H9 (cell line): ENCODE results near the gene APOL4. TPM values are rescaled to one million over a fixed set of nuclear protein-coding genes. Genes with fewer than 3 reads are reported as not detected.

Source experiments
- DNase-seq: peaks from one replicate; pipeline ENCODE4 v3.0.0-alpha.2; 2017
- H2AFZ ChIP-seq: one replicate; pipeline ENCODE4 v1.6.1; 2013; ENCODE audit warnings: mild to moderate bottlenecking, low read length, control low read depth, moderate library complexity
- H2AK5ac ChIP-seq: 2 replicates; pipeline ENCODE4 v1.6.1; 2013; ENCODE audit warnings: low read length, control low read depth, mixed read lengths; ENCODE audit not compliant: insufficient read length
- H2BK120ac ChIP-seq: one replicate; pipeline ENCODE4 v1.6.1; 2013; ENCODE audit warnings: low read depth, mild to moderate bottlenecking, low read length, control low read depth, inconsistent platforms; ENCODE audit not compliant: poor library complexity, severe bottlenecking
- H2BK12ac ChIP-seq: 2 replicates; pipeline ENCODE4 v1.6.1; 2013; ENCODE audit warnings: low read length, control low read depth, mixed read lengths, low read depth; ENCODE audit not compliant: insufficient read length
- H2BK15ac ChIP-seq: 2 replicates; pipeline ENCODE4 v1.6.1; 2013; ENCODE audit warnings: low read depth, low read length, control low read depth
- H2BK20ac ChIP-seq: one replicate; pipeline ENCODE4 v1.6.1; 2013; ENCODE audit warnings: low read depth, mild to moderate bottlenecking, low read length, control low read depth, inconsistent platforms; ENCODE audit not compliant: poor library complexity, severe bottlenecking
- H2BK5ac ChIP-seq: 2 replicates; pipeline ENCODE4 v1.6.1; 2013; ENCODE audit warnings: low read length, control low read depth, mixed read lengths; ENCODE audit not compliant: insufficient read length
- H3K14ac ChIP-seq: 2 replicates; pipeline ENCODE4 v1.6.1; 2013; ENCODE audit warnings: low read length, control low read depth; ENCODE audit not compliant: insufficient read depth
- H3K18ac ChIP-seq: 2 replicates; pipeline ENCODE4 v1.6.1; 2013; ENCODE audit warnings: low read depth, mild to moderate bottlenecking, mixed read lengths, low read length, control low read depth; ENCODE audit not compliant: insufficient read length
- H3K23ac ChIP-seq: 2 replicates; pipeline ENCODE4 v1.6.1; 2013; ENCODE audit warnings: low read length, control low read depth, mixed read lengths, low read depth; ENCODE audit not compliant: insufficient read length
- H3K23me2 ChIP-seq: 2 replicates; pipeline ENCODE4 v1.6.1; 2013; ENCODE audit warnings: low read depth, mild to moderate bottlenecking, mixed read lengths, low read length, control low read depth; ENCODE audit not compliant: insufficient read length, poor library complexity, severe bottlenecking
- H3K27ac ChIP-seq: 2 replicates; pipeline ENCODE4 v1.5.1; 2013; ENCODE audit warnings: low read length, control low read depth, mixed read lengths, low read depth; ENCODE audit not compliant: insufficient read length
- H3K27me3 ChIP-seq: 2 replicates; pipeline ENCODE4 v1.6.1; 2013; ENCODE audit warnings: low read length, control low read depth, inconsistent platforms; ENCODE audit not compliant: insufficient read depth
- H3K4ac ChIP-seq: 2 replicates; pipeline ENCODE4 v1.6.1; 2013; ENCODE audit warnings: low read depth, mild to moderate bottlenecking, control low read depth, inconsistent platforms, low read length, moderate library complexity
- H3K4me1 ChIP-seq: 2 replicates; pipeline ENCODE4 v1.6.1; 2013; ENCODE audit warnings: low read length, control low read depth, inconsistent platforms; ENCODE audit not compliant: insufficient read depth
- H3K4me2 ChIP-seq: 2 replicates; pipeline ENCODE4 v1.6.1; 2013; ENCODE audit warnings: low read length, control low read depth, mixed read lengths; ENCODE audit not compliant: insufficient read length, insufficient read depth
- H3K56ac ChIP-seq: 2 replicates; pipeline ENCODE4 v1.6.1; 2013; ENCODE audit warnings: low read depth, mild to moderate bottlenecking, mixed read lengths, low read length, control low read depth; ENCODE audit not compliant: insufficient read length
- H3K79me1 ChIP-seq: 2 replicates; pipeline ENCODE4 v1.6.1; 2013; ENCODE audit warnings: low read depth, mild to moderate bottlenecking, moderate library complexity, low read length, control low read depth, inconsistent platforms; ENCODE audit not compliant: insufficient read depth, poor library complexity, severe bottlenecking
- H3K79me2 ChIP-seq: 2 replicates; pipeline ENCODE4 v1.6.1; 2013; ENCODE audit warnings: low read length, control low read depth, inconsistent platforms; ENCODE audit not compliant: insufficient read depth
- H3K9ac ChIP-seq: 2 replicates; pipeline ENCODE4 v1.6.1; 2013; ENCODE audit warnings: low read length, control low read depth, mixed read lengths; ENCODE audit not compliant: insufficient read length; ENCODE audit errors: extremely low read depth
- H3K9me3 ChIP-seq: one replicate; pipeline ENCODE4 v1.6.1; 2013; ENCODE audit warnings: low read depth, low read length, inconsistent platforms; ENCODE audit not compliant: control insufficient read depth
- H3T11ph ChIP-seq: one replicate; pipeline ENCODE4 v1.6.1; 2013; ENCODE audit warnings: mild to moderate bottlenecking, low read length, control low read depth, inconsistent platforms
- H4K20me1 ChIP-seq: one replicate; pipeline ENCODE4 v1.6.1; 2013; ENCODE audit not compliant: control insufficient read depth, insufficient read length, insufficient read depth
- H4K5ac ChIP-seq: 2 replicates; pipeline ENCODE4 v1.6.1; 2013; ENCODE audit warnings: low read depth, mild to moderate bottlenecking, mixed read lengths, low read length, control low read depth; ENCODE audit not compliant: insufficient read length
- H4K8ac ChIP-seq: replicated peaks from 2 replicates; pipeline ENCODE4 v1.6.1; 2013; ENCODE audit warnings: low read length, control low read depth, mixed read lengths, low read depth; ENCODE audit not compliant: insufficient read length
- H4K91ac ChIP-seq: 2 replicates; pipeline ENCODE4 v1.6.1; 2013; ENCODE audit warnings: low read depth, mild to moderate bottlenecking, moderate library complexity, mixed read lengths, low read length, control low read depth; ENCODE audit not compliant: insufficient read length
- H3K27ac Mint-ChIP-seq, 3 experiments: 2 replicates in 2 of 3; 3 replicates in 1 of 3; pipeline ENCODE4 v1.8.0; 2020 to 2021; ENCODE audit warnings: mixed read lengths in 3 of 3, mild to moderate bottlenecking in 1 of 3, moderate library complexity in 1 of 3
- H3K27me3 Mint-ChIP-seq: 2 replicates; pipeline ENCODE4 v1.8.0; 2021; ENCODE audit warnings: low read depth, mild to moderate bottlenecking, moderate library complexity, mixed read lengths
- H3K36me3 Mint-ChIP-seq, 3 experiments: 2 replicates in 2 of 3; 3 replicates in 1 of 3; pipeline ENCODE4 v1.8.0; 2020 to 2021; ENCODE audit warnings: low read depth in 3 of 3, mixed read lengths in 3 of 3; ENCODE audit not compliant: insufficient read depth in 1 of 3
- H3K4me1 Mint-ChIP-seq, 2 experiments: 2 replicates each; pipeline ENCODE4 v1.8.0; 2020; ENCODE audit warnings: mixed read lengths in 2 of 2
- H3K4me3 Mint-ChIP-seq, 2 experiments: 2 replicates in 1 of 2; 3 replicates in 1 of 2; pipeline ENCODE4 v1.8.0; 2020 to 2021; ENCODE audit warnings: mild to moderate bottlenecking in 2 of 2, mixed read lengths in 2 of 2, moderate library complexity in 1 of 2
- H3K9me3 Mint-ChIP-seq, 2 experiments: 2 replicates in 1 of 2; 3 replicates in 1 of 2; pipeline ENCODE4 v1.8.0; 2020; ENCODE audit warnings: mild to moderate bottlenecking in 2 of 2, mixed read lengths in 2 of 2, moderate library complexity in 1 of 2
- CTCF ChIP-seq: fragments of 200-600 bp; sonication (generic); conservative IDR thresholded peaks from 3 replicates; pipeline ENCODE4 v1.8.0; 2021; ENCODE audit warnings: antibody characterized with exemption, mild to moderate bottlenecking
- WGBS: extraction: QIAGEN DNeasy Blood & Tissue Kit; methylation state at CpG from one replicate; pipeline ENCODE4 v1.1.7; 2013; ENCODE audit warnings: missing lambda C conversion rate, low lambda C conversion rate, mixed read lengths; ENCODE audit not compliant: insufficient read length; ENCODE audit errors: extremely low coverage; 5-methylcytosine and 5-hydroxymethylcytosine counted together
- total RNA-seq: library from RNA; stranded (reverse); gene quantifications from 2 replicates; pipeline ENCODE4 v1.2.1, GENCODE V29; 2021

Gene APOL4
- total RNA-seq, 1 experiment from 2014 or later: not detected

- Histone ChIP-seq H3K4me1 (peaks cover 2% of the 10 kb centered on the region; the same call in 1 of the 2 replicates), H4K91ac (no peak within 1 kb of the TSS), H2AFZ (no peak within 1 kb of the TSS), H3K14ac (no peak within 1 kb of the TSS), H3K9ac (no peak within 1 kb of the TSS), H3K27me3 (no peaks in the 10 kb centered on the region), H2BK120ac (no peak within 1 kb of the TSS), H3K27ac (no peak within 1 kb of the TSS), H3K23me2 (no peaks in the 10 kb centered on the region), H3K9me3 (no peaks in the 10 kb centered on the region), H2BK12ac (no peak within 1 kb of the TSS), H3K23ac (no peak within 1 kb of the TSS), H2AK5ac (no peak within 1 kb of the TSS), H3T11ph (no peak within 1 kb of the TSS), H2BK5ac (no peak within 1 kb of the TSS), H3K79me1 (no peaks in the 10 kb centered on the region), H4K8ac (no peak within 1 kb of the TSS), H3K4ac (no peak within 1 kb of the TSS), H3K18ac (no peak within 1 kb of the TSS), H3K79me2 (no peaks in the 10 kb centered on the region), H4K5ac (no peak within 1 kb of the TSS), H3K4me2 (no peak within 1 kb of the TSS), H2BK20ac (no peak within 1 kb of the TSS), H4K20me1 (no peaks in the 10 kb centered on the region), H2BK15ac (no peak within 1 kb of the TSS), H3K56ac (no peak within 1 kb of the TSS)
- Mint-ChIP-seq H3K9me3 (no peaks in the 10 kb centered on the region), H3K4me3 (no peak within 1 kb of the TSS), H3K4me1 (peaks cover 22 to 29% of the 10 kb centered on the region in 2 experiments), H3K27ac (no peak within 1 kb of the TSS), H3K36me3 (no peaks in the 10 kb centered on the region), H3K27me3 (peaks cover 7% of the 10 kb centered on the region)
- no peak for DNase-seq
- TF ChIP-seq CTCF: no peak
- WGBS: no CpG with 5 or more reads among the region's 3 CpGs
Observed at GRCh38 chr22:36160499-36160942, 41.1 kb downstream of the APOL4 start, which contains the start of gene APOL3. Gene APOL3, minus strand, starts transcription at chr22:36160755. Its CDS starts 11,700 bp downstream, at chr22:36149055.
